ENCODE measurements around the gene CALD1.
"Not testable (repeated sequence)": the region's sequence is repeated elsewhere in the genome, so short reads cannot be mapped to it uniquely, and the experiment has no call there.

The CALD1 gene

GRCh38 chr7:134948246-134948645 is 168.8 kb downstream of the CALD1 start:
- peak; percentile 17 for DNase-seq (ENCODE audit: low read depth, low spot score)

- DNase-seq (ENCODE audit: low read depth, low spot score): no peak
These were observed 169.3 kb downstream of the CALD1 start for GRCh38 chr7:134948736-134949135.

- no peak for DNase-seq (ENCODE audit: low read depth, low spot score)
These were observed 169.7 kb downstream of the CALD1 start for GRCh38 chr7:134949171-134949570.

GRCh38 chr7:134954197-134955082 is 175.0 kb downstream of the CALD1 start:
- no peak for DNase-seq (ENCODE audit: low read depth, low spot score)

GRCh38 chr7:134957005-134957404 is 177.6 kb downstream of the CALD1 start:
- no peak for DNase-seq (ENCODE audit: low read depth, low spot score)

- DNase-seq (ENCODE audit: low read depth, low spot score): no peak
These were observed 180.4 kb downstream of the CALD1 start for GRCh38 chr7:134959810-134960209.

- DNase-seq (ENCODE audit: low read depth, low spot score): no peak
These were observed 182.9 kb downstream of the CALD1 start for GRCh38 chr7:134962270-134962780.

GRCh38 chr7:134963036-134963435 is 183.6 kb downstream of the CALD1 start:
- DNase-seq (ENCODE audit: low read depth, low spot score): no peak

- no peak for DNase-seq (ENCODE audit: low read depth, low spot score)
These were observed 187.3 kb downstream of the CALD1 start for GRCh38 chr7:134966691-134967090.

- no peak for DNase-seq (ENCODE audit: low read depth, low spot score)
These were observed 188.7 kb downstream of the CALD1 start for GRCh38 chr7:134968110-134968509.

GRCh38 chr7:134981645-134982044 is 202.2 kb downstream of the CALD1 start:
- not testable (repeated sequence) for DNase-seq (ENCODE audit: low read depth, low spot score)

- DNase-seq (ENCODE audit: low read depth, low spot score): no peak
These were observed 206.5 kb downstream of the CALD1 start for GRCh38 chr7:134985894-134986362.

GRCh38 chr7:134986363-134987251 is 207.2 kb downstream of the CALD1 start, which contains the start of gene AGBL3:
TSS of gene AGBL3 (plus strand) at chr7:134986508. CDS start at chr7:134987934, 1,426 bp downstream.
- DNase-seq (ENCODE audit: low read depth, low spot score): peak; percentile 83

GRCh38 chr7:134988161-134988560 is 208.7 kb downstream of the CALD1 start:
- no peak for DNase-seq (ENCODE audit: low read depth, low spot score)

- no peak for DNase-seq (ENCODE audit: low read depth, low spot score)
These were observed 212.3 kb downstream of the CALD1 start for GRCh38 chr7:134991469-134992339.

- DNase-seq (ENCODE audit: low read depth, low spot score): no peak
These were observed 213.3 kb downstream of the CALD1 start for GRCh38 chr7:134992626-134993179.

GRCh38 chr7:134993877-134994456 is 214.5 kb downstream of the CALD1 start:
- DNase-seq (ENCODE audit: low read depth, low spot score): no peak

GRCh38 chr7:134995239-134996096 is 216.0 kb downstream of the CALD1 start:
- no peak for DNase-seq (ENCODE audit: low read depth, low spot score)

- peak; percentile 69 for DNase-seq (ENCODE audit: low read depth, low spot score)
These were observed 216.7 kb downstream of the CALD1 start for GRCh38 chr7:134996097-134996550.

Measured in smooth muscle cell of the brain vasculature (primary cell).